HG02588 (cell line): ENCODE results near the gene GCM1.
"Not testable (repeated sequence)": the region's sequence is repeated elsewhere in the genome, so short reads cannot be mapped to it uniquely, and the experiment has no call there.

Experiments used
- ATAC-seq: cut with Tn5 transposase; IDR thresholded peaks from one replicate; pipeline ENCODE4 v1.9.1; 2021; ENCODE audit warnings: mild to moderate bottlenecking, moderate library complexity; ENCODE audit not compliant: unreplicated experiment

Gene GCM1

GRCh38 chr6:53148684-53149083 lies at the start of gene GCM1:
GCM1 (minus strand) TSS chr6:53148841; CDS start chr6:53145632, 3,209 bp downstream.
- no peak for ATAC-seq

GRCh38 chr6:53197553-53197952 lies 48.9 kb upstream of the GCM1 start:
- no peak for ATAC-seq

- ATAC-seq, result no peak
Measured at GRCh38 chr6:53195048-53195447, 46.4 kb upstream of the GCM1 start.

GRCh38 chr6:53192682-53193188 lies 44.1 kb upstream of the GCM1 start:
- no peak for ATAC-seq

GRCh38 chr6:53189554-53189953 lies 40.9 kb upstream of the GCM1 start:
- ATAC-seq, result no peak

- ATAC-seq, result no peak
Measured at GRCh38 chr6:53188833-53189232, 40.2 kb upstream of the GCM1 start.

- no peak for ATAC-seq
Measured at GRCh38 chr6:53180678-53181077, 32.0 kb upstream of the GCM1 start.

GRCh38 chr6:53179961-53180651 lies 31.5 kb upstream of the GCM1 start:
- ATAC-seq, result no peak

- no peak for ATAC-seq
Measured at GRCh38 chr6:53178837-53179432, 30.3 kb upstream of the GCM1 start.

- ATAC-seq, result no peak
Measured at GRCh38 chr6:53175027-53175426, 26.4 kb upstream of the GCM1 start.

GRCh38 chr6:53172468-53172803 lies 23.8 kb upstream of the GCM1 start:
- ATAC-seq, result no peak

- ATAC-seq, result peak; percentile 92
Measured at GRCh38 chr6:53171605-53172467, 23.2 kb upstream of the GCM1 start.

GRCh38 chr6:53168516-53169267 lies 20.1 kb upstream of the GCM1 start:
- no peak for ATAC-seq

- no peak for ATAC-seq
Measured at GRCh38 chr6:53165293-53165692, 16.7 kb upstream of the GCM1 start.

GRCh38 chr6:53162606-53163005 lies 14.0 kb upstream of the GCM1 start:
- no peak for ATAC-seq

GRCh38 chr6:53161481-53162009 lies 12.9 kb upstream of the GCM1 start:
- no peak for ATAC-seq

GRCh38 chr6:53159558-53159957 lies 10.9 kb upstream of the GCM1 start:
- no peak for ATAC-seq

GRCh38 chr6:53158076-53158475 lies 9.4 kb upstream of the GCM1 start:
- not testable (repeated sequence) for ATAC-seq

- ATAC-seq, result not testable (repeated sequence)
Measured at GRCh38 chr6:53155279-53155678, 6.6 kb upstream of the GCM1 start.

- no peak for ATAC-seq
Measured at GRCh38 chr6:53154794-53155193, 6.2 kb upstream of the GCM1 start.

- no peak for ATAC-seq
Measured at GRCh38 chr6:53154071-53154470, 5.4 kb upstream of the GCM1 start.
